Measurements from ENCODE around the gene EIF4EBP2. TPM values are rescaled to one million over a fixed set of nuclear protein-coding genes. Genes with fewer than 3 reads are reported as not detected.
A peak's percentile ranks its signal among the peaks of the same experiment; 100 is the strongest.

EIF4EBP2 gene
- total and polyA plus RNA-seq, 2 of the 13 experiments (the other 11 are each of a cell fraction or from before 2014, with no cell fraction given), result 16.9 to 22.0 TPM

- TF ChIP-seq HDAC6 (IDR thresholded peaks at IDR 0.05; ENCODE audit: low read depth, low read length) (no peak), CCDC6 (CRISPR knock-in tag; IDR thresholded peaks at IDR 0.05) (no peak), IKZF4 (CRISPR knock-in tag; IDR thresholded peaks at IDR 0.05; ENCODE audit: borderline replicate concordance, low read depth, not compliant biosample characterization) (no peak), TEAD3 (CRISPR knock-in tag; optimal IDR thresholded peaks at IDR 0.05; ENCODE audit: borderline replicate concordance) (no peak), XBP1 (CRISPR knock-in tag; IDR thresholded peaks at IDR 0.05) (no peak), CENPBD1 (CRISPR knock-in tag; IDR thresholded peaks at IDR 0.05; ENCODE audit: borderline replicate concordance, low read depth) (no peak), NFIB (CRISPR knock-in tag; IDR thresholded peaks at IDR 0.05; ENCODE audit: borderline replicate concordance) (no peak), PPARG (CRISPR knock-in tag; conservative IDR thresholded peaks at IDR 0.05) (peak; percentile 76; the same call in 1 of the 2 replicates), ZNF333 (CRISPR knock-in tag; IDR thresholded peaks at IDR 0.05; ENCODE audit: borderline replicate concordance) (no peak), CCAR2 (optimal IDR thresholded peaks at IDR 0.05; ENCODE audit: low read depth, low read length) (no peak), SMAD3 (CRISPR knock-in tag; IDR thresholded peaks at IDR 0.05) (0 out of 2 replicates have a peak, but pooled peaks have one; percentile 48), DRAP1 (CRISPR knock-in tag; IDR thresholded peaks at IDR 0.05) (no peak), KMT2B (CRISPR knock-in tag; IDR thresholded peaks at IDR 0.05) (no peak), ZNF256 (CRISPR knock-in tag; conservative IDR thresholded peaks at IDR 0.05) (no peak), ZUFSP (CRISPR knock-in tag; IDR thresholded peaks at IDR 0.05; ENCODE audit: borderline replicate concordance) (no peak), PCBP2 (optimal IDR thresholded peaks at IDR 0.05; ENCODE audit: low read depth, low read length, poor library complexity, severe bottlenecking) (no peak), BRD4 (CRISPR knock-in tag; IDR thresholded peaks at IDR 0.05) (no peak), NR2F2 (IDR thresholded peaks at IDR 0.05; ENCODE audit: borderline replicate concordance, low read depth) (peak; percentile 88), ZNF580 (CRISPR knock-in tag; IDR thresholded peaks at IDR 0.05; ENCODE audit: borderline replicate concordance, low read depth) (no peak), NKX3-1 (CRISPR knock-in tag; IDR thresholded peaks at IDR 0.05) (no peak), AHDC1 (CRISPR knock-in tag; IDR thresholded peaks at IDR 0.05; ENCODE audit: borderline replicate concordance) (peak; percentile 53; the same call in 1 of the 2 replicates), ZSCAN21 (CRISPR knock-in tag; IDR thresholded peaks at IDR 0.05; ENCODE audit: borderline replicate concordance) (no peak)
These were observed 35.0 kb upstream of the EIF4EBP2 start (continued) for GRCh38 chr10:70368774-70369482.
